Inflammatory macrophage treated with lipopolysaccharide for 4 hours (primary cell): ENCODE results near the gene PCID2.
"Not testable (repeated sequence)": the region's sequence is repeated elsewhere in the genome, so short reads cannot be mapped to it uniquely, and the experiment has no call there.

Experiments used
- DNase-seq: peaks from one replicate; pipeline ENCODE4 v3.0.0-alpha.2; 2020

The PCID2 gene

GRCh38 chr13:113162783-113163685 is 45.4 kb downstream of the PCID2 start:
- DNase-seq = no peak

- not testable (repeated sequence) for DNase-seq
Measured at GRCh38 chr13:113161975-113162374, 46.5 kb downstream of the PCID2 start.

GRCh38 chr13:113161433-113161832 is 47.0 kb downstream of the PCID2 start:
- DNase-seq = no peak

GRCh38 chr13:113160983-113161382 is 47.5 kb downstream of the PCID2 start:
- no peak for DNase-seq

DNA sequence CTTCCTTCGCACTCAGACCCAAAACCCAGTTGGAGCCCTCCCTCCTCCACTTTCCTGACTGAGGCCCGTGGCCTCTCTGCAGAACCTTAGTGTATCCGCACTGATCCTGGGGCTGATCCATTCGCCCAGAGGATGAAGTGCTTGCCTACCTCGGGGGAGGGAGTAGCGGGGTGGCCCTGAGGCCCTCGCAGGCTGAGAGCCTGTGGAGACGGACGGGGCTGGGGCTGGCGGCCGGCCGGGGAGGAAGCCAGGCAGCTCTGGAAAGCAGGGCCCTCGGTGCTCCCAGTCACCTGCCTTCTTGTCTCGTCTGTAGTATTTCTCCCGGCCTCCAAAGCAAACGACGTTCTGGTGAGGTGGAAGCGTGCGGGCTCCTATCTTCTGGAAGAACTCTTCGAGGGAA is 48.8 kb downstream of the PCID2 start:
- DNase-seq = no peak

DNA sequence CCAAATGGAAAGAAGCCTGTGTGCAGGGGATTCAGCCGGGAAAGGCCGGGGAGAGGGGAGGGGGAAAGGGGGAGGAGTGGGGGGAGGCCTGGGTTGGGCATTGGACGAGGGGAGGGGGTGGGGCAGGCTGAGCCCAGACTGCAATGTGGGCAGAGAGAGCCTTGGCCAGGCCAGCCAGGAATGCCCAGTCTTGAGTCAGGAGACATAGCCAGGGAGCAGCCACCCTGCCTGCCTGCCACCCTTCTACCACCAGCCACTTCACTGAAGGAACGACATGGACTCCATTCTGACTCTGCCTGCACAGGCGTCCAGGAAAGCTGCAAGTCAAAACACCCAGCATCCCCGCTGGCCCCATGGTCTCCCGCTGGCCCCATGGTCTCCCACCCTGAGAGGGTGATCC is 49.5 kb downstream of the PCID2 start:
- no peak for DNase-seq

DNA sequence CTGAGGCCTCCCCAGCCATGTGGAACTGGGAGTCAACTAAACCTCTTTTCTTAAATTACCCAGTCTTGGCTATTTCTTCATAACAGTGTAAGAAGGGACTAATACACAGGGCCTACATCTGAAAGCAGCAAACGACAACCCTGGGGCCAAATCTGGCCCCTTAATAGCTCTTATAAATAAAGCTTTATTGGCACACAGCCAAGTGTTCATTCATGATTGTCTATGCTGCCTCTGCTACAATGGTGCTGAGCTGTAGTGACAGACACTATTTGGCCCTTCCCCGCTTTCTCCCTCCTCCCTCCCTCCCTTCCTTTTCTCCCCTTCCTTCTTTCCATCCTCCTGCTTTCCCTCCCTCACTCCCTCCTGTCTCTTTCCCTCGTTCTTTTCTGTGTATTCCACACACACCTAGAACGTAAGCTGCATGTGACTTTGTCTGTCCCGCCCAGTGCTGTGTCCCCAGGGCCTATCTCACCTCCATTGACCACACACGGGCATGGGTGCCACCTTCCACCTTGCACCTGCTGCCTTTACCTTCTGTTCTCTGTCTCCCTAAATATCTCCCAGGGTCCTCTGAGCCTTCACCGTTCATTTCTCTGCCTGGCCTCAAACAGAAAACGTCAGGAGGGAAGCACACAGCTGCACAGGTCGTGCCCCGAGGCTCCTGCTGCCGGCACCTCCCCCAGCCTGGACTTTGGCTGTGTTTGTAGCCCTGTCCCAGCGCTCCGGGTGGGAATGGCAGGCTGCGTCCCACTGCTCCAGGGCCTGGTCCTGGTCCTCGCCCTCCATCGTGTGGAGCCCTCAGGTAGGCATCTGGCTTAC is 50.3 kb downstream of the PCID2 start, which contains the start of gene PROZ:
Gene PROZ (plus strand): TSS at position 720 of the 819 bp plus-strand sequence. CDS start 13 bp downstream, at position 733.
- DNase-seq = no peak

GRCh38 chr13:113157206-113157928 is 51.1 kb downstream of the PCID2 start:
- no peak for DNase-seq

GRCh38 chr13:113155982-113156655 is 52.4 kb downstream of the PCID2 start:
- no peak for DNase-seq

DNA sequence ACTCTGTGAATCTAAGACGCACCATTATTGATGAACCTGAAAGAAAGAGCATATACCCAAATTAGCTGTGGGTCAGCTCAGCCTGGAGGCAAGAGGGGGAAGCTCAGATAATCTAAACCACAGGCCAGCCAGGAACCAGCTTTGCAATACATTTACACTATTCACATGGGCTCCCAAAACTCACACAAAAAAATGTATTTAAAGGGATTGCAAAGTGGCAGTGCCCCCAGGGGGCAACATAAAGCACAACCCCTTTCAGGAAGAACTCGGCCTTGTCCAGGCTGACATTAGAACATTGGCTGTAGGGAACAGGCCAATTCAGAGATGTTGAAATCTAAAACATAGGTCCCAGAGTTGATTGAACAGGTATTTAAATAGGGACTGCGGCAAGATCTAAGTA is 53.3 kb downstream of the PCID2 start:
- no peak for DNase-seq

GRCh38 chr13:113153810-113154748 is 54.4 kb downstream of the PCID2 start:
- peak; percentile 51 for DNase-seq

- no peak for DNase-seq
Measured at GRCh38 chr13:113152984-113153809, 55.3 kb downstream of the PCID2 start.

DNA sequence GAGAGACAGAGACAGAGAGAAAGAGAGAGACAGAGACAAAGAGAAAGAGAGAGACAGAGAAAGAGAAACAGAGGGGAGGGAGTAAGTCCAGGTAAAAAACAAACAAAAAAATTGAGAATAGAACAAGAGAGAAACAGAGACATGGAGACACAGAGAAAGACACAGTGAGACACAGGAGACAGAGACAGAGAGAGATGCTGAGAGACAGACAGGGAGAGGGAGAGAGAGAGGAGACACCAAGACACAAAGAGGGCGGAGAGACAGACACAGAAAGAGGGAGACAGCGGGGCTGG is 55.8 kb downstream of the PCID2 start:
- no peak for DNase-seq

DNA sequence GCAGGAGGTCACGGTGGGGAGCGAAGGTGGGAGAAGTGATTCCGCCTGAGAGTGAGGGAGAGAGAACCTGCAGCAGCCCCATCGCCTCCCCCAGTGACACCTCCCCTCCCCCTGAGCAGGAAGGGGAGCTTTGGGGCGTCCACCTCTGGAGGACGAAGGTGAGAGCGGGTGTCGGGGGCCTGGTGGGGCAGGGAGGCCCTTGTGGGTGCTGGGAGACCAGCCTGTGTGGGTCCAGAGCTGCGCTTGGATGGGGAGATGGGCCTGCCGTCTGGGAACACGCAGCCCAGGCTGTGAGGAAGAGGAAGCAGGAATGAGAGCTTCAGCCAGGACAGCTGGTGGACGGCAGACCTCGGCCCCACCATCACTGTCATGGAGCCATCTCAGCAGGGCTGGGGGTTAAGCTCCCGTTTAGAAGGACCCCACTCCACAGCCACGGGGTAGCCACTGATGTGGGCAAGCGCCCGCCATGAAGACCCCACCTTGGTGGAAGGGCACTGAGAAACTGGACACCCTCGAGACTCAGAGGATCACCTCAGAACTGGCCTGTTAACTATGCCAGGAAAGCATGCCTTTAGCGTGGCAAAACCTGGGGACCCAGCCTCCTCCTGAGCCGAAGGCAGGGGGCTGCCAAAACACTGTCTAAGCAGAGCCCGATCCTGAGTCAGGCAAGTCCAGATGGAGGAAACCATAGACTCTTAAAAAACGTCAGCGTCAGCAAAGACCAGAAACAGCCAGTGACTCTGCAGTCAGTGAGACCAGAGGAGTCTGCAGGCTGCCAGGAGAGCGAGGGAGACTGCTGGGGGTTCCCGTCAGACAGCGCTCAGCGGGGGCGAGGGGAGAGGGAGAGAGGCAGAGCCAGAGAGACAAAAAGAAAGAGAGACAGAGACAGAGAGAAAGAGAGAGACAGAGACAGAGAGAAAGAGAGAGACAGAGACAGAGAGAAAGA is 56.5 kb downstream of the PCID2 start:
- peak; percentile 40 for DNase-seq

DNA sequence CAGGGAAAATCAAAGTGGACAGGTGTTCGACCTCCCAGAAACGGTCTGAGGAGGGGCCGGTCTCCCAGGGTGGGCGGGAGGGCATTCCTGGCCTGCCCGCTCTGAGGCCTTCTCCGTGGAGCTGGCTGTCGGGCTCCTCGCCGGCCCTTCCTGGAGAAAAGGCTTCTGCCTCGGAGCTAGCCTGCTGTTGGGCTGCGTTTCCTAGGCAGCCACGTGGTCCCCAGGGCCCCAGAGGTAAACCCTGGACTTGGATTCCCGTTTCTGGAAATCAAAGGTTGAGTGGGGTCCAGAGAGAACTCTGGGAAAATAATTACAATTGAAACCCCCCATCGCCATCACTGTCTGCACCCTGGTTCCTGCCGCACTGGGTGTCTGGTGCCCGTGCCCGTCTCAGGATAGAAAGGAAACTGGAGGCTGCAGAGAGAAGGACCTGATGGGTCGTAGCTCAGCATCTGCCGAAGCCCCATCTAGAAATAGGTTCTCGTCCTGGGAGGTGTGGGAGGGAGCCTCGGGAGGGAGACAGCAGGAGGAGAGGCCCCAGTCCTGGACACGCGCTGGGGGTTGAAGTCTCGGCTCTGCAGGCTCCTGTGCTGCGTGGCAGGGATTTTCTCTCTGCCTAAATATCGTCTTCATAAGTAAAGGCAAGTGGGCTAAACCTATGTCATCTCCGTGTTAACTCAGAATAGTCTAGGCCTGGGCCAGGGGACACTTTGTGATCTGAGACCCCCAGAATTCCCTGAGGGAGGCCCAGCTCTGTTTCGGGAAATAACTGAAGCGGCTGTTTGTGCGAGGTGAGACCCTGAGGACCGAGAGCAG is 57.7 kb downstream of the PCID2 start:
- DNase-seq = no peak

GRCh38 chr13:113149711-113150549 is 58.5 kb downstream of the PCID2 start:
- no peak for DNase-seq

DNA sequence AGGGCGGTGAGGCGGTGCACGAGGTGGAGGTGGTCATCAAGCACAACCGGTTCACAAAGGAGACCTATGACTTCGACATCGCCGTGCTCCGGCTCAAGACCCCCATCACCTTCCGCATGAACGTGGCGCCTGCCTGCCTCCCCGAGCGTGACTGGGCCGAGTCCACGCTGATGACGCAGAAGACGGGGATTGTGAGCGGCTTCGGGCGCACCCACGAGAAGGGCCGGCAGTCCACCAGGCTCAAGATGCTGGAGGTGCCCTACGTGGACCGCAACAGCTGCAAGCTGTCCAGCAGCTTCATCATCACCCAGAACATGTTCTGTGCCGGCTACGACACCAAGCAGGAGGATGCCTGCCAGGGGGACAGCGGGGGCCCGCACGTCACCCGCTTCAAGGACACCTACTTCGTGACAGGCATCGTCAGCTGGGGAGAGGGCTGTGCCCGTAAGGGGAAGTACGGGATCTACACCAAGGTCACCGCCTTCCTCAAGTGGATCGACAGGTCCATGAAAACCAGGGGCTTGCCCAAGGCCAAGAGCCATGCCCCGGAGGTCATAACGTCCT is 59.4 kb downstream of the PCID2 start:
- no peak for DNase-seq
